GM18526 (cell line): Measurements from ENCODE around the gene ARHGAP4.

Experiments
- POLR2A ChIP-seq: IDR thresholded peaks from 3 replicates; pipeline ENCODE4 v1.6.1; 2011; ENCODE audit not compliant: insufficient read length; ENCODE audit errors: extremely low read depth

Gene ARHGAP4

DNA sequence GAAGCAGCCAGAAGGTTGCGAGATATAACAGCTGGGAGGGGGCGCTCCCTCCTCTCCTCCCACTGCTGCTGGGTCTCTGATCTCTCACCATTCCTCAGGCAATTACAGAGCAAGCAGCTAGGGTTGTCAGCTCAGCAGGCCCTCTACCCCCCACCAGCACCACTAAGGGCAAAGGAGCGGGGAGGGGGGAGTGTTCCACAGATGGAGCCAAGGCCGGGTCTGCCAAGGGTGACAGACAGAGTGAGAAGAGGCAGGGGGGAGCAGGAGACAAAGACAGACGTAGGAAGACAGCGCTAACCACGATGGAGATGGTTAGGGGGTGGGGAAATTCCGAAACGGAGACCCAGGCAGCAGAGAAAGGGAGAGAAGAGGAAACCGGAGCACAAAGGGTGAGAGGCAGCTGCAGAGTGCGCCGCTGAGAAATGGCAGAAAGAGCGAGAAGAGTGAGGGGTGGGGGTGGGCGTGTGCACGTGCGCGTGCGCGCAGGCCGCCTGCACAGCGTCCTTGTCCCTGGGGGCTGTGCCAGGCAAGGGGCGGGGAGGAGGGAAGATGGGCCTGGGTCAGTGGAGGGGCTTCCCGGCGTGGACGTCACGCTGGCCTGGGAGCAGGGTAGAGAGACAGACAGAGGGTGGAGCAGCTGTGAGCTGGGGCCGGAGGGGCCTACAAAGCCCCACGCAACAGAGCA, 47.0 kb downstream of the ARHGAP4 start:
- TF ChIP-seq POLR2A: no peak

GRCh38 chrX:153878345-153878744, 47.7 kb downstream of the ARHGAP4 start:
- no peak for TF ChIP-seq POLR2A

DNA sequence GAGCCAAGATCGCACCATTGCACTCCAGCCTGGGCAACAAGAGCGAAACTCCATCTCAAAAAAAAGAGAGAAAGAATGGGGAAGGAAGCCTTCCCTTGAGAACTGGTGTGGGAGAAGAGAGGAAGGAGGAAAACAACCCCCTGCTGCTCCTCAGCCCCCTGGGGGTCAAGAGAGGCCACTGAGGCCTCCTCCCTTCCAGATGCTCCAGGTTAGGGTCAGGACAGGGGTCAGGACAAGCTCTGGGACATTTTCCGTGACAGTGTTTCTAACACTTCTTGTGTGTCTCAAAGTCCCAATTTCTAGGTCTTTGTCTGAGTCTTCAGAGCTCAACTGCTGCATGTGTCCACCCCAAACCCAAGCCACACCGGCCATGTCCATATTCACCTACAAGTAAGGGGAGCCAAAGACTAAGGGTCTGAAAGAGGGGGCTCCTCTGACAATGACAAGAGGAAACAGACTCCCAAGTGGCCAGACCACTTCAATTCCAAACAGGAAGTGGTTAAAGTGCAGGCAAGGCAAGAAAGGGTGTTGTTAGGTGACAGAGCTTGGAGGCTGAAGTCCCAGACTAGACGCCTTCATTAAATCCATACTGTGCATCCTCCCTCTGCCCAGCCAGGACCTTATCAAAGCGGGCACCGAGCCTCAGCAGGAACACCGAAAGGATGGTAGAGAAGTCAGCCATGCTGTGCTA, 48.3 kb downstream of the ARHGAP4 start:
- TF ChIP-seq POLR2A: no peak

DNA sequence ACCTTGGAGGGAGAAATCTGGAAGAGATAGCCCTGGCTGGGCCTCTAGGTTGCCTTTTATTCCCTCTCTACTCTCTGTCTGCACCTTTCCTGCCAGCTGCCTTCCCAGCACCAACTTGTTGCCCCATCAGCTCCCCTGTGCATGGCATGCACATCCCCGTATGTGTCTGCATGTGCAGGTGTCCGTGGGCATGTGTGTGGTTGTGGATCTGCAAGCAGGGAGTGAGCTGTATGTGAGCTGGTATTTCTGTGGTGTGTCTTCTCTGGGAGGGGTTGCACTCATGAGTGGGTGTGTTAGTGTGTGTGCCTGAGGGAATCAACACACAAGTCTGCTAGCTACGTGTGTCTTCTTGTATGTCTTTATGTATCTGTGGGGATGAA, 50.0 kb downstream of the ARHGAP4 start:
- TF ChIP-seq POLR2A: no peak

DNA sequence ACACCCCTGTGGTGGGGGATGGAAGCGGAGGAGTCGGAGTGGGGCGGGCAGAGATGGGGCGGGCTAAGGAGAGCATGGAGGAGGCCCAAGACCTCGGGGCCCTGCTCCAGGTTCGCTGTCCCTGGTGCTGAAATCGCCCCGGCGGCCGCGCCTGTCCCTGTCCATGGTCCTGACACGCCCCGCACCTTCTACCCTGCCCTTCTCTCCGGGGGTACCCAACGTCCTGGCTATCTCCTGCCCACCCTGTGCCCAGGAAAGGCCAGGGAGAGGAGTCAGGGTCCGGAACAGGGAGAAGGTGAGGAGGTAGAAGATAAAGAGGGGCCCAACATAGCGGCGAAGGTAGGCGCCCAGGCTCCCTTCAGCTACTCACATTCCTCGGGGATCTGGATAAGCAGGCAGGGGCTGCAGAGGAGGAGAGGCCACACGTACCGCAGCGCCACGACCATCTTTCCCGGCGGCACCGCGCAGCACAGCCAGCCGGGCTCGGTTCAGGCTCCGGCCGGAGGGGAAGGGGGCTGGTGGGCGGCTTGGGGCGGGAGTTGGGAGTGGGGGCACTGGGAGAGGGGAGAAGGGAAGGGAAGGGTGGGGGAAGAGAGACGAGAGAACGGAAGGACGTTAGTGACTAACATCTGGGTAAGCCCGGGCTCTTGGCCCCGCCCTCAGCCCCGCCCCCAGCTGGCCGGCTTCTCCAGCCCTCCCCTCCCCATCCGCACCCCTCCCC, 50.5 kb downstream of the ARHGAP4 start:
- no peak for TF ChIP-seq POLR2A

DNA sequence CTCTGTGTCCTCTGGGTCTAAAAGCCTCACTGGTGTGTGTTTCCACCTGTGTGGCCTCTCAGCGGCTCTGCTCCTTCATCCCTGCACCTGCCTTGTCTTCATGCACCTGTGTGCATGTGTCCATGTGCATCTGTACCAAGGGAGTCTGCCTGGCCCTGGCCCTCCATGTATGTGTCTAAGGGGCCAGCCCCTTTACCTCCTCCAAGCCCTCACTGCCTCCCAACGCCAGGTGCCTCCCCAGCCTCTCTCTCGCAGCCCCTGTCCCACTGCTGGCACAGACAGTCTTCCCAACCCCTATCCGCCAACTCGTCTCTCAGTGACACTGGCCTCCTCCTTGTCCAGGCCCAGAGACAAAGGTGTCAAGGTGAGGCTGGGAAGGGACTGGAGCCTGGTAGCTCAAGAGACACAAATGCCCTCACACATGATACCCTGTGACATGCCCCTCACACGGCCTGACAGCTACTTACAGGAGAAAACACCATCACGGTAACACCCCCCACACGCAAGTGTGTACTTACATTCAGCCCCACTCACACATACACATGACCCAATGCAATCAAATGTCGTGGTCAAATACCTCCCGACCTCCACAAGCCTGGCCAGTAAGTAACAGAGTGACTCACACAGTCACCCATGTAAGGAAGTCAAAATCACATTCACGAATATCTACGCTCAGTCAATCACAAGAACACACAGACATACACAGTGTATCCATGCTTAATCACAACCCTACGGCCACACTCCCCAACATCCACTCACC, 51.5 kb downstream of the ARHGAP4 start:
- no peak for TF ChIP-seq POLR2A

- TF ChIP-seq POLR2A: no peak
Observed at GRCh38 chrX:153874085-153874365, 52.0 kb downstream of the ARHGAP4 start.

DNA sequence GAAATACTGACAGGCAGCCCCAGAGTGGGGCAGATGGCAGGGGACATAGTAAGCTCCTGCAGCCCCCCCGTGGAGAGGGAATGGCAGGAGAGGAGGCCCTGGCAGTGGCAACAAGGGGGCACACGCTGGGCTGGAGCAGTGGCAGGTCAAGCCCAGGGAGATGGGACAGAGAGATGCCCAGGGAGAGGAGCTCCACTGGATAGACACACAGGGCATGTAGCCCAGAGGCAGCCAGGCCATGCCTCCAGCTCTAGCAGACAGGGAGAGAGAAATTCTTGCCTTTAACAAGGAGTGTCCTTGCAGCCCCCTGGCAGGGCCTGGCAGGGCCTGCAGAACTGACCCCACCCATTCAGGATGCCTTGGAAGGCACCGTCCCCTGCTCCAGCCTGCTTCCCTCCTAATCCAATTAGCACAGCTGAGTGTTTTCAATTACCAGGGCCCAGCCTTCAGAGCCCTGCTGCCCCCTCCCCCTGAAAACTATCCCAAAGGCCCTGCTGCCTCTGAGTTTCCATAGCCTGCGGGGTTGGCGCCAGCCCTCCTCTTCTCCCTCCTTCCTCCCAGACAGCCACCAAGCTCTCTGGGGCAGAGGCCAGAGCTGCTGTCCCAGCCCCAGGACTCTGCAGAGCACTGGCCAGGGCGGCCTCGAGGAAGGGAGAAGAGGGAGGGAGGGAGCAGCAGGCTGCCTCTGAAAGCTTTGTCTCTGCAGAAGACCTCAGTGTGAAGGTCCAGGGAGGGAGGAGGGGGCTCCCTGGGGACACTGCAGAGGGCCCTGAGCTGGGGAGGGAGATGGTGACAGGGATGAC, 52.6 kb downstream of the ARHGAP4 start:
- no peak for TF ChIP-seq POLR2A

GRCh38 chrX:153871946-153872878, 53.9 kb downstream of the ARHGAP4 start:
- no peak for TF ChIP-seq POLR2A

- no peak for TF ChIP-seq POLR2A
Observed at GRCh38 chrX:153871451-153871850, 54.6 kb downstream of the ARHGAP4 start.

GRCh38 chrX:153870791-153871360, 55.2 kb downstream of the ARHGAP4 start:
- no peak for TF ChIP-seq POLR2A

- TF ChIP-seq POLR2A: no peak
Observed at GRCh38 chrX:153870288-153870690, 55.8 kb downstream of the ARHGAP4 start.

DNA sequence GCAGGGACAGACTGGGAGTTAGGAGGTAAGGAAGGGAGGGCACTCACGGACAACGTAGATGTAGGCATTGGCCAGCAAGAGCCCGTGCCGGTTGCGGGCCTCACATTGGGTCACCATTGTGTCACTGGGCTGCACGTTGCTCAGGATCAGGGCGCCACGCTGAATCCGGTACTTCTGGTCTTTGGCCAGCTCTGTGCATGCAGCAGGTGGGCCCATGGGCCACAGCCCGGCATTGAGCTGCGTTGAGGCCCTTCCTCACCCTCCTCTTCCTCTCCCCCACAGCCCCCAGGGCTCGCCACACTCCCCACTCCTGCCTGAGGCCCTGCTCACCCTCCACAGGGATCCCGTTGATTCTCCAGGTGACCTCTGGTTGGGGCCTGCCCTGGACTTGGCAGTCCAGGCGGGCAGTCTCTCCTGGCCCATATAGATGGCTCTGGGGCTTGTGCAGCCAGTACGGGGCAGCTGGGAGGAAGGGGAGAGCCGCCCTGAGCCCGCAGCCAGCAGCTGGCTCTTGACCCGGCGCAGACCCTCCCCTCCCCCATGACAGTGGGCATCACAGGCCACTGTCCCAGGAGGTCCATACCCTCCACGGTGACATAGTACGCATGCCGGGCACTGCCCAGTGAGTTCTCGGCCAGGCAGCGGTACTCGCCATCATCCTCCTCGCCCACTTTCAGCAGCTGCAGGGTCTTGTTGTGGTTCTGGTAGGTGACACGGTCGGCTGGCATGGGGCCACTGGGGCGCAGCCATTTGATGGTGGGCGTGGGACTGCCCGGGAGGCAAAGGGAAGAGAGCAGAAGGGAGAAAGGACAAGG, 56.4 kb downstream of the ARHGAP4 start:
- TF ChIP-seq POLR2A: no peak
